ENCODE results near the gene ADNP2.

Gene ADNP2

DNA sequence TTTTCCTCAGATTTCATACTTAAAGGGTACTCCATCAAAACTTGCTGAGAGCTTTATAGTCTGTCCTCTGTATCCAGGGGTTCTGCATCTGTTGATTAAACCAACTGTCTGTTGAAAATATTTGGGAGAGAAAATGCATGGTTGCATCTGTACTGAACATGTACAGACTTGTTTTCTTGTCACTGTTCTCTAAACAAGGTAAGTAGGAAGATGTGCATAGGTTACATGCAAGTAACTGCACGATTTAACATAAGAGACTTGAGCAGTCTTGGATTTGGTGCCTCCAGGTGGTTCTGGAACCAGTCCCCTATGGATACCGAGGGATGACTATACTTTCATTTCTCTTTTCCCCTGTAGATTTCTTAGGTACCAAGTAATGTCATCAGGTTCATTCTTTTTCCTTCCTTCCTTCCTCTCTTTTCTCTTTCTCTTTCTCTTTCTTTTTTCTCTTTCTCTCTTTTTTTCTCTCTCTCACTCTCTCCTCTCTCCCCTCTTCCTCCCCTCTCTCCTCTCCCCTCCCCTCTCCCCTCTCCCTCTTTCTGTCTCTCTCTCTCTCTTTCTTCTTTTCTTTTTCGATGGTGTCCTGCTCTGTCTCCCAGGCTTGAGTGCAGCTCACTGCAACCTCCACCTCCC is 23.2 kb downstream of the ADNP2 start:
- H3K9ac ChIP-seq (ENCODE audit: low read length), result no peak overlapping the region

DNA sequence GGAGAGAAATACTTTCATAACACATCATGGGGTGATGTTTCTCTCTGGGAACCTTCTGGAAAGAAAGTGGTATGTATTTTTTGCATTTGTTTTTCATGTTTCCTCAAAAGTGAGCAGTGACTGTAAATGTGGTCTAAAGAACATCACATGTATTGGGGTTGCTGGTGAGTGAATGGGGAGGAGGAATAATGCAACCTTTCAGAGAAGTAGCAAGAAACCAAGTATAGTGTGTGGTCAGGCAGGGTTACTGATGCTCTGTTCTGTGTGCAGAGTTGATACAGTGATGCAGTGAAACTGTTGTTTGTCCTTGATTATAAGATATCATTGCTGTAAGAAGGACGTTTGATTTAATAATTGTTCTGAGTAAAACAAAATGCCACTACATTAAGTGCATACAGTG is 24.1 kb downstream of the ADNP2 start:
- Histone ChIP-seq H3K27ac (ENCODE audit: low read depth, low read length) (no peak overlapping the region), H3K4me3 (ENCODE audit: low read depth in 1 of 2, low read length in 2 of 2) (no peak overlapping the region), H3K36me3 (ENCODE audit: insufficient read depth, low read length) (peaks cover 36% of the 10 kb centered on the region), H3K4me1 (ENCODE audit: insufficient read depth, low read length) (no peaks in the 10 kb centered on the region), H3K27me3 (ENCODE audit: control insufficient read depth in 1 of 2, insufficient read depth in 2 of 2, low read length in 2 of 2) (no peaks in the 10 kb centered on the region), H3K9me3 (ENCODE audit: low read length) (no peaks in the 10 kb centered on the region), H3K9ac (ENCODE audit: low read length) (no peak overlapping the region)

More for the DNA sequence above, 23.2 kb downstream of the ADNP2 start:
- H3K36me3 ChIP-seq (ENCODE audit: insufficient read depth, low read length), result peaks cover 27% of the 10 kb centered on the region
- no peak overlapping the region for H3K27ac ChIP-seq (ENCODE audit: low read depth, low read length)
- H3K4me3 ChIP-seq (ENCODE audit: low read depth in 1 of 2, low read length in 2 of 2), result no peak overlapping the region
- no peaks in the 10 kb centered on the region for H3K4me1 ChIP-seq (ENCODE audit: insufficient read depth, low read length)
- H3K9me3 ChIP-seq (ENCODE audit: low read length), result no peaks in the 10 kb centered on the region
- no peaks in the 10 kb centered on the region for H3K27me3 ChIP-seq (ENCODE audit: control insufficient read depth in 1 of 2, insufficient read depth in 2 of 2, low read length in 2 of 2)

DNA sequence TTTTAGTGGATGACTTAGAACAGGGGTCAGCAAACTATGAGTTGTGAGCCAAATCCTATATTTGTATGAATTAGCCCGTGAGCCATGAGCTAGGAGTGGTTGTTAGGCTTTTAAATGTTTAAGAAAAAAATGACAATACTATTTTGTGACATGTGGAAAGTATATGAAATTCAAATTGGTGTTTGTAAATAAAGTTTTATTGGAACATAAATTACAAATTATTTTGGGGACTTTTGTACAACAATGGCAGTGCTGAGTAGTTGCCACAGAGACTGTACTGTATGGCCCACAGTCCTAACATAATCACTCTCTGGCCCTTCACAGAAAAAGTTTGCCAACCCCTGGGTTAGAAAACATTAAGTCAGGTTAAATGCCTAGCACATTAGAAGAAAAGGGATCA is 26.1 kb downstream of the ADNP2 start:
- H3K36me3 ChIP-seq (ENCODE audit: insufficient read depth, low read length), result peaks cover 51% of the 10 kb centered on the region
- H3K9ac ChIP-seq (ENCODE audit: low read length), result no peak overlapping the region
- H3K27me3 ChIP-seq (ENCODE audit: control insufficient read depth in 1 of 2, insufficient read depth in 2 of 2, low read length in 2 of 2), result no peaks in the 10 kb centered on the region
- no peak overlapping the region for H3K27ac ChIP-seq (ENCODE audit: low read depth, low read length)
- no peaks in the 10 kb centered on the region for H3K9me3 ChIP-seq (ENCODE audit: low read length)
- no peak overlapping the region for H3K4me3 ChIP-seq (ENCODE audit: low read depth in 1 of 2, low read length in 2 of 2)
- no peaks in the 10 kb centered on the region for H3K4me1 ChIP-seq (ENCODE audit: insufficient read depth, low read length)

DNA sequence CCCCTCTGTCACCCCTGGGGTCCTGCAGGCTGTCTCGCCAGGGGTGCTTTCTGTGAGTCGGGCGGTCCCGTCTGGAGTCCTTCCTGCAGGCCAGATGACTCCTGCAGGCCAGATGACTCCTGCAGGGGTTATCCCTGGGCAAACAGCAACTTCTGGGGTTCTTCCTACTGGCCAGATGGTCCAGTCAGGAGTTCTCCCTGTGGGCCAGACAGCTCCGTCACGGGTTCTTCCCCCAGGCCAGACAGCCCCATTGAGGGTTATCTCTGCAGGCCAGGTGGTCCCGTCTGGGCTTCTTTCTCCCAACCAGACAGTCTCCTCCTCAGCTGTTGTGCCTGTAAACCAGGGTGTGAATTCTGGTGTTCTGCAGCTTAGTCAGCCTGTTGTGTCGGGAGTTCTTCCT is 27.6 kb downstream of the ADNP2 start:
- no peaks in the 10 kb centered on the region for H3K9me3 ChIP-seq (ENCODE audit: low read length)
- peaks cover 51% of the 10 kb centered on the region for H3K36me3 ChIP-seq (ENCODE audit: insufficient read depth, low read length)
- no peaks in the 10 kb centered on the region for H3K27me3 ChIP-seq (ENCODE audit: control insufficient read depth in 1 of 2, insufficient read depth in 2 of 2, low read length in 2 of 2)
- H3K27ac ChIP-seq (ENCODE audit: low read depth, low read length), result no peak overlapping the region
- H3K4me1 ChIP-seq (ENCODE audit: insufficient read depth, low read length), result no peaks in the 10 kb centered on the region
- H3K4me3 ChIP-seq (ENCODE audit: low read depth in 1 of 2, low read length in 2 of 2), result no peak overlapping the region
- no peak overlapping the region for H3K9ac ChIP-seq (ENCODE audit: low read length)

DNA sequence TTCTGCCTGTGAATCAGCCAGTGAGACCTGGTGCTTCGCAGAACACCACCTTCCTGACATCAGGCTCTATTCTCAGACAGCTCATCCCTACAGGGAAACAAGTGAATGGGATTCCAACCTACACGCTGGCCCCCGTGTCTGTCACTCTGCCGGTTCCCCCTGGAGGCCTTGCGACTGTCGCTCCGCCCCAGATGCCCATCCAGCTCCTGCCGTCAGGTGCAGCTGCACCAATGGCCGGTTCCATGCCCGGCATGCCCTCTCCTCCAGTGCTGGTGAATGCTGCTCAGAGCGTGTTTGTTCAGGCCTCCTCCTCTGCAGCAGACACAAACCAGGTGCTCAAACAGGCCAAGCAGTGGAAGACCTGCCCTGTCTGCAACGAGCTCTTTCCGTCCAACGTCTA is 28.1 kb downstream of the ADNP2 start:
- H3K27me3 ChIP-seq (ENCODE audit: control insufficient read depth in 1 of 2, insufficient read depth in 2 of 2, low read length in 2 of 2), result no peaks in the 10 kb centered on the region
- H3K4me1 ChIP-seq (ENCODE audit: insufficient read depth, low read length), result no peaks in the 10 kb centered on the region
- H3K27ac ChIP-seq (ENCODE audit: low read depth, low read length), result no peak overlapping the region
- no peaks in the 10 kb centered on the region for H3K9me3 ChIP-seq (ENCODE audit: low read length)
- H3K9ac ChIP-seq (ENCODE audit: low read length), result no peak overlapping the region
- H3K36me3 ChIP-seq (ENCODE audit: insufficient read depth, low read length), result peaks cover 51% of the 10 kb centered on the region
- no peak overlapping the region for H3K4me3 ChIP-seq (ENCODE audit: low read depth in 1 of 2, low read length in 2 of 2)

DNA sequence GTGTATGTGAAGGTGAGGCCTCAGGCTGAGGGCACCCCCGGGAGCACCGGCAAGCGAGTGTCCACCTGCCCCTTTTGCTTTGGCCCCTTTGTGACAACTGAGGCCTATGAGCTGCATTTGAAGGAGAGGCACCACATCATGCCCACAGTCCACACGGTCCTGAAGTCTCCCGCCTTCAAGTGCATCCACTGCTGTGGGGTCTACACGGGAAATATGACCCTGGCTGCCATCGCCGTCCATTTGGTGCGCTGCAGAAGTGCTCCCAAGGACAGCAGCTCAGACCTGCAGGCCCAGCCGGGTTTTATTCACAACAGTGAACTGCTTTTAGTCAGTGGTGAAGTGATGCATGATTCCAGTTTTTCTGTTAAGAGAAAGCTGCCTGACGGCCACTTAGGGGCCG is 28.9 kb downstream of the ADNP2 start:
- Histone ChIP-seq H3K27me3 (ENCODE audit: control insufficient read depth in 1 of 2, insufficient read depth in 2 of 2, low read length in 2 of 2) (no peaks in the 10 kb centered on the region), H3K4me3 (ENCODE audit: low read depth in 1 of 2, low read length in 2 of 2) (no peak overlapping the region), H3K27ac (ENCODE audit: low read depth, low read length) (no peak overlapping the region), H3K9me3 (ENCODE audit: low read length) (no peaks in the 10 kb centered on the region), H3K4me1 (ENCODE audit: insufficient read depth, low read length) (no peaks in the 10 kb centered on the region), H3K36me3 (ENCODE audit: insufficient read depth, low read length) (peaks cover 51% of the 10 kb centered on the region), H3K9ac (ENCODE audit: low read length) (no peak overlapping the region)

DNA sequence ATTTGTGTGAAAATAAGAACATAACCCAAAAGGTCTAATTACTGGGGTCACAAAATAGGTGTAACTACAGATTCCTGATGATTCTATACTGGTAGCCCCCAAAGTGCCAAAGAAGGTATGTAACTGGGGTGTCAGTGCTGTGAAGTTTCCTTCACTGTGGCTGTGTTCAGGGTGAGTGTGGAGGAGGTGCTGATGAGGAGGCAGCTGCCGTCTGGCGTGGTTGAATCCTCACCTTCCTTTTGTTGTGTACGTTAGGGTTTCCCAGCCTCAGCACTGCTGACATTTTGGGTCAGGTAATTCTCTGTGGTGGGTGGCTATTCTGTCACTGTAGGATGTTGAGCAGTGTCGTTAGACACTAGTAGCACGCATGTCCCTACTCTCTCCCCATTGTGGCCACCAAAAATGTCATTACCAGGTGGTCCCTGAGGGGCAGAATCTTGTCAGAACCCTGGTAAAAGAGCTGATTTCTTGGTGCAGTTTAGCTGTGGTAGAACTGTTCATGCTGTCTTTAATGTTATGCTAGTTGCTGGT is 31.5 kb downstream of the ADNP2 start:
- Histone ChIP-seq H3K27me3 (ENCODE audit: control insufficient read depth in 1 of 2, insufficient read depth in 2 of 2, low read length in 2 of 2) (no peaks in the 10 kb centered on the region), H3K4me3 (ENCODE audit: low read depth in 1 of 2, low read length in 2 of 2) (no peak overlapping the region), H3K27ac (ENCODE audit: low read depth, low read length) (no peak overlapping the region), H3K9ac (ENCODE audit: low read length) (no peak overlapping the region), H3K4me1 (ENCODE audit: insufficient read depth, low read length) (no peaks in the 10 kb centered on the region), H3K9me3 (ENCODE audit: low read length) (no peaks in the 10 kb centered on the region), H3K36me3 (ENCODE audit: insufficient read depth, low read length) (peaks cover 35% of the 10 kb centered on the region)

DNA sequence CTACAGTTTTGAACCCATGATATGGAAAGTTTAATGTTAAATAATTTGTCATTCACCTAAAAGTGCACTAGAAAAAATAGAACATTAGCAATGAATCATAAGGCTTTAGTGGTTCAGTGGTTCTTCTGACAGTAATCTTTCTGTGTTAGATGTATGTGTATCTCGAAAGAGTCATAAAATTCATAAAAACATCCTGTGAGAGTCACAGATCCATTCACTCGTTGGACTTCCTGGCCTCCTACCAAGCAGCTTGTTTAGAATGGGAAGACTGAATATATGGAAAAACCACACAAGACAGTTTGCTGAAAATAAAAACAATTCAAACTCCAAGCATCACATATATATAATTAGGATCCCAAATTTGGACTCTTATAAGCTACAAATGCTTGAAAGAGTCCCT is 34.8 kb downstream of the ADNP2 start:
- Histone ChIP-seq H3K4me1 (ENCODE audit: insufficient read depth, low read length) (peaks cover 7% of the 10 kb centered on the region), H3K4me3 (ENCODE audit: low read depth in 1 of 2, low read length in 2 of 2) (no peak overlapping the region), H3K9ac (ENCODE audit: low read length) (no peak overlapping the region), H3K27me3 (ENCODE audit: control insufficient read depth in 1 of 2, insufficient read depth in 2 of 2, low read length in 2 of 2) (no peaks in the 10 kb centered on the region), H3K36me3 (ENCODE audit: insufficient read depth, low read length) (peaks cover 7% of the 10 kb centered on the region), H3K9me3 (ENCODE audit: low read length) (no peaks in the 10 kb centered on the region), H3K27ac (ENCODE audit: low read depth, low read length) (no peak overlapping the region)

DNA sequence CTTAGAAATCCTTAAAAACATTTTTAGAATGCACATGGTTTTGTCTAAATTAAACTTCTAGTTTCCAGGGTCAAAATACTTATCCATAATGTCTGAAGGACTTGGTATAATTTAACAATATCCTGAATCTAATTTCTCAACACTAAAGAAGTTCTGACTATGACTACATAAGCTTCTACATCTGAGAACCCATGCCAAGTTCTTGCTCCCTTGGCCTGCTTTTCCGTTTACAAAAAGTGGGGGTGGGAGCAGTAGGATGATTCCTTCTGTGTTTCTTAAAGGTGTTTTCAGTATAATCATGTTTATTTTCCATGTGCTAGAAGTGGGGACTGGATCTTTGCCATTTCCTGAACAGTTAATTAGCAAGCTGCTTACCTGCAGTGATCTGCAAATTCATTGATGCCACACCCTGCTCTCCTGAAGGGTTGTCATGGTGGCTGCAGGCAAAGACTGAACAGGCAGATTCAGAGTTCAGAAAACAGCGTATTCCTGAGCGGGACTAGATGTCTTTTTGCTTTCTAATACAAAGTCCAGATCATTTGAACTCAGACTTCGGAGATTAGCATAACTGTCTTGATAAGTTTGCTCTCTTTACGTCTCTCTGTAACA is 36.2 kb downstream of the ADNP2 start:
- Histone ChIP-seq H3K4me3 (ENCODE audit: low read depth in 1 of 2, low read length in 2 of 2) (no peak overlapping the region), H3K4me1 (ENCODE audit: insufficient read depth, low read length) (peaks cover 8% of the 10 kb centered on the region), H3K9me3 (ENCODE audit: low read length) (no peaks in the 10 kb centered on the region), H3K36me3 (ENCODE audit: insufficient read depth, low read length) (no peaks in the 10 kb centered on the region), H3K9ac (ENCODE audit: low read length) (no peak overlapping the region), H3K27ac (ENCODE audit: low read depth, low read length) (no peak overlapping the region), H3K27me3 (ENCODE audit: control insufficient read depth in 1 of 2, insufficient read depth in 2 of 2, low read length in 2 of 2) (no peaks in the 10 kb centered on the region)

DNA sequence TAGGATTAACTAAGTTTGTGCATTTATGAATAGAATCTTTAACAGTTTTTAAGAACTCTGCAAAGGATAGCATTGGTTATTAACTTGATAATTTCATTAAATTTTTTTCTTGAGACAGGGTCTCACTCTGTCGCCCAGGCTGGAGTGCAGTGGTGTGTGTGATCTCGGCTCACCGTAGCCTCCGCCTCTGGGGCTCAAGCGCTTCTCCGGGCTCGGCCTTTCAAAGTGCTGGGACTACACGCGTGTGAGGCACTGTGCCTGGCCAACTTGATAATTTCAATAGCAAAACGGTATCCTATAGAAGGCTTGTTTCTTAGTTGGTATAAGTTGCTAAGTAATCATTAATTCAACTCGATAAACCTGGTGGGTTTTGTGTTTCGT is 38.0 kb downstream of the ADNP2 start:
- Histone ChIP-seq H3K9ac (ENCODE audit: low read length) (no peak overlapping the region), H3K9me3 (ENCODE audit: low read length) (no peaks in the 10 kb centered on the region), H3K27ac (ENCODE audit: low read depth, low read length) (peak overlapping the region; percentile 56)

DNA sequence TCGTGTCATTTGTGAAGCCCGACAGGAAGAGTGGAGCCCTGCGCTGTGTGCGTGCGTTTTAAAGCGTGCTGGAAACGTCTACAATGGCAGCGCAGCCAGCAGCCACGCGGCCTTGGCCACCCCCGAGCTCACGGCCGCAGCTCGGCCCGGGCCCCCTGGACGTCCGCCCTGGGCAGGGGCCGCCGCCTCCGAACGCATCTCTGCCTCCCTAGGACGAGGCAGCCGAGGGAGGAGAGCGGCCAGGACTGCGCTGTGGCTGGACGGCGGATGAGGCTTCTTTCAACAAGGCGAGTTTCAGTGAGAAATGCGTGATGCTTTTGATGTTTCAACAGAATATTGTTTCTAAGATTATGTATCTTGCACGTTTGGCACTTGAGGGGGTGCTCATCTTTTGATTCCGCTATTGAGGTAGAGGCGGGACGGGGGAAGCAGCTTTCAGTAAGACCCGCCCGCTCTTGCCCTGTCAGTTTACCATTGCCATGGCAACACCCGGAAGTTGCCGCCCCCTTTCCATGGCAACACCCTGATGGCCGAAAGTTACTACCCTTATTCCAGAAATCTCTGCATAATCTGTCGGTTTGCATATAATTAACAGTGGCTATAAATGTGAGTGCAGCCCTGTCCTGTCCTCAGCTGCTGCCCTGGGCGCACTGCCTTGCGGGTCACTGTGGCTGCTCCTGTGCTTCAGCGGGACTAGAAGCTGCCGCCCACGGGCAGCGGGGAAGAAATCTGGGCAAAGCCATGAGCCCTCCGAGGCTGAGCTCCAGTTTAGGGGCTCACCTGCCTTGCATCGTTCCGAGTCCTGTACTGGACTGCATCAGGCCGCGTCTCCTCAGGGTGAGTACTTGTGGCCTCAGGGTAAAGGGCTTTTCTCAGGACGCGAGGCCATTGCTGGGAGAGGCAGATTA is 38.6 kb downstream of the ADNP2 start:
- Histone ChIP-seq H3K9ac (ENCODE audit: low read length) (peak overlapping the region; percentile 23), H3K36me3 (ENCODE audit: insufficient read depth, low read length) (no peaks in the 10 kb centered on the region), H3K27me3 (ENCODE audit: control insufficient read depth in 1 of 2, insufficient read depth in 2 of 2, low read length in 2 of 2) (no peaks in the 10 kb centered on the region), H3K9me3 (ENCODE audit: low read length) (no peaks in the 10 kb centered on the region), H3K27ac (ENCODE audit: low read depth, low read length) (peak overlapping the region; percentile 56), H3K4me1 (ENCODE audit: insufficient read depth, low read length) (peaks cover 8% of the 10 kb centered on the region), H3K4me3 (ENCODE audit: low read depth in 1 of 2, low read length in 2 of 2) (peak overlapping the region; percentile 67 to 69)

More for the DNA sequence above, 38.0 kb downstream of the ADNP2 start:
- Histone ChIP-seq H3K4me3 (ENCODE audit: low read depth in 1 of 2, low read length in 2 of 2) (peak overlapping the region; percentile 67 to 69), H3K27me3 (ENCODE audit: control insufficient read depth in 1 of 2, insufficient read depth in 2 of 2, low read length in 2 of 2) (no peaks in the 10 kb centered on the region), H3K36me3 (ENCODE audit: insufficient read depth, low read length) (no peaks in the 10 kb centered on the region), H3K4me1 (ENCODE audit: insufficient read depth, low read length) (peaks cover 8% of the 10 kb centered on the region)

All from muscle layer of colon (tissue), 2 donors.